ENCODE results near the gene FLYWCH2.

The FLYWCH2 gene

DNA sequence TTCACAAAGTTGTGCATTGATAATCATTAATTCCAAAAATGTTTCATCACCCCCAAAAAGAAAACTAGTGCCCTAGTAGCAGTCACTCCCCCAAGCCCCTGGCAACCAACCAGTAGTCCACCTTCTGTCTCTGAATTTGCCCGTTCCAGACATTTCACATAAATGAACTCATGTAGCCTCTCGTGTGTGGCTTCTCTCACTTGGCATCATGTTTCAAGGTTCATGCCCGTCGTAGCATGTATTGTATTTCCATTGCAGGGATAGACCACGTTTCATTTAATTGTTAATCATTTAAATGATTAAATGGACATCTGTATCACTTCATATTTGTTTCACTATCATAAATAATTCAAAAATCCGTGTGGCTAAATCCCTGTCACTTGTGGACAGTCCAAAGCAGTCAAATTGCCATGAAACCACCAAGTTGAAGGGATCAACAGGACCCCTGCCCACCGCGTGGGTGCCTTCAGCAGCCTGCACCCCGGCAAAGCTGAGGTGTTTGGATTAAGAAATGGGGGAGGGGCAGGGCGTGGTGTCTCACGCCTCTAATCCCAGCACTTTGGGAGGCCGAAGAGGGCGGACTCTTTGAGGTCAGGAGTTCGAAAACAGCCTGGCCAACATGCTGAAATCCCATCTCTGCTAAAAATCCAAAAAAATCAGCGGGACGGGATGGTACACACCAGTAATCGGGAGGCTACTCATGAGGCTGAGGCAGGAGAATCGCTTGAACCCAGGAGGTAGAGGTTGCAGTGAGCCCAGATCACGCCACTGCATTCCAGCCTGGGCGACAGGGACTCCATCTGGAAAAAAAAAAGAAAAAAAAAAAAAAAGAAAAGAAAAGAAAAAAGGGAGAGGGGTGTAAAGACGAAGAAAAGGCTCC is 8.7 kb upstream of the FLYWCH2 start:
- no peak overlapping the region for H3K4me3 ChIP-seq (ENCODE audit: low read length)
- no peak for DNase-seq (ENCODE audit: low read depth)
- TF ChIP-seq, protein P1, sequence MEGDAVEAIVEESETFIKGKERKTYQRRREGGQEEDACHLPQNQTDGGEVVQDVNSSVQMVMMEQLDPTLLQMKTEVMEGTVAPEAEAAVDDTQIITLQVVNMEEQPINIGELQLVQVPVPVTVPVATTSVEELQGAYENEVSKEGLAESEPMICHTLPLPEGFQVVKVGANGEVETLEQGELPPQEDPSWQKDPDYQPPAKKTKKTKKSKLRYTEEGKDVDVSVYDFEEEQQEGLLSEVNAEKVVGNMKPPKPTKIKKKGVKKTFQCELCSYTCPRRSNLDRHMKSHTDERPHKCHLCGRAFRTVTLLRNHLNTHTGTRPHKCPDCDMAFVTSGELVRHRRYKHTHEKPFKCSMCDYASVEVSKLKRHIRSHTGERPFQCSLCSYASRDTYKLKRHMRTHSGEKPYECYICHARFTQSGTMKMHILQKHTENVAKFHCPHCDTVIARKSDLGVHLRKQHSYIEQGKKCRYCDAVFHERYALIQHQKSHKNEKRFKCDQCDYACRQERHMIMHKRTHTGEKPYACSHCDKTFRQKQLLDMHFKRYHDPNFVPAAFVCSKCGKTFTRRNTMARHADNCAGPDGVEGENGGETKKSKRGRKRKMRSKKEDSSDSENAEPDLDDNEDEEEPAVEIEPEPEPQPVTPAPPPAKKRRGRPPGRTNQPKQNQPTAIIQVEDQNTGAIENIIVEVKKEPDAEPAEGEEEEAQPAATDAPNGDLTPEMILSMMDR (IDR thresholded peaks at IDR 0.05; ENCODE audit: insufficient read depth, low read depth, low read length, missing control alignments): no peak

DNA sequence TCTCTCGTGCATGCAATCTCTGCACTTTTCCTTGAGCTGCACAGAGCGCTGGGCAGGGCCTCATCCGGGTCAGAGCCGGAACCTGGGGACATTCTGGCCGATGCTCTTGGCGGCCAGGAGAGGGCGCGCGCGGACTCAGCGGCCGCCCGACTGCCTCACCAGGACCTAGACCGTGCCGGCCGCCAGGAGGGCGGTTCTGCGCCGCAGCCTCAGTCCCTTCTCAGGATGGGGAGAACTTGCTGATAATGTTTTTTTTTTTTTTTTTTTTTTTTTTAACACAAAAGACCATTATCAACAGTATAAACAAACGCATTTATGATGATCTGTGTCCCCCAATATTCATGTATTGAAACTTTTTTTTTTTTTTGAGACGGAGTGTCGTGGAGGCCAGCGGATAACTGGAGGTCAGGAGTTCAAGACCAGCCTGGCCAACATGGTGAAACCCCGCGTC is 8.1 kb upstream of the FLYWCH2 start:
- DNase-seq (ENCODE audit: low read depth): peak; percentile 78
- TF ChIP-seq, protein P1 (IDR thresholded peaks at IDR 0.05; ENCODE audit: insufficient read depth, low read depth, low read length, missing control alignments): peak; percentile 82
- H3K4me3 ChIP-seq (ENCODE audit: low read length): no peak overlapping the region

DNA sequence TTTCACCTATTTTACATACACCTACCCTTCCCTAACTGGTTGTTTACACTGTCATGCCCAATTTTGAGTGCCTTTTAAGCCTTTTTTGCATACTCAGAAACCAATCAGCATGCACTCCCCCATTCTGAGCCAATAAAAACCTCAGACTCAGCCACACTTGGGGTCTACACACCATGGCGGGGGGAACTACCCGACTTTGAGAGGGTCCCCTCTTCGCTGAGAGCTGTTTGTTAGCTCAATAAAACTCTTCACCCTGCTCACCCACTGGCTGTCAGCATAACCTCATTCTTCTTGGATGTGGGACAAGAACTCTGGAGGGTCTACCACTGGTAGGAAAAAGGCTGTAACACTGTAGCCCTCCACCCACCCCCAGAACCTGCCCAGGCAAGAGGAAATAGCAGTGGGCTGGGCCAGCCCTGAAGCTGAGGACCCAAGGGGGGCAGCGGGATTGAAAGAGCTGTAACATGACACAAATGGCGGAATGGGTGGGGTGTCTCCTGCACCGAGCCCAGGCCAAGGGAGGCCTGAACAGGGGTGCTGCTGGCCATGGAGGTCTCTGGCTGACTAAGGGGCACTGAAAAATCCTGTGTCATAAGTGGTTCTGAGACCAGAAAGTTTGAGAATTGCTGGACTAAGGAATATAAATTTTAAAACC is 3.0 kb upstream of the FLYWCH2 start:
- TF ChIP-seq, protein P1 (IDR thresholded peaks at IDR 0.05; ENCODE audit: insufficient read depth, low read depth, low read length, missing control alignments): no peak
- no peak overlapping the region for H3K4me3 ChIP-seq (ENCODE audit: low read length)
- DNase-seq (ENCODE audit: low read depth): no peak

DNA sequence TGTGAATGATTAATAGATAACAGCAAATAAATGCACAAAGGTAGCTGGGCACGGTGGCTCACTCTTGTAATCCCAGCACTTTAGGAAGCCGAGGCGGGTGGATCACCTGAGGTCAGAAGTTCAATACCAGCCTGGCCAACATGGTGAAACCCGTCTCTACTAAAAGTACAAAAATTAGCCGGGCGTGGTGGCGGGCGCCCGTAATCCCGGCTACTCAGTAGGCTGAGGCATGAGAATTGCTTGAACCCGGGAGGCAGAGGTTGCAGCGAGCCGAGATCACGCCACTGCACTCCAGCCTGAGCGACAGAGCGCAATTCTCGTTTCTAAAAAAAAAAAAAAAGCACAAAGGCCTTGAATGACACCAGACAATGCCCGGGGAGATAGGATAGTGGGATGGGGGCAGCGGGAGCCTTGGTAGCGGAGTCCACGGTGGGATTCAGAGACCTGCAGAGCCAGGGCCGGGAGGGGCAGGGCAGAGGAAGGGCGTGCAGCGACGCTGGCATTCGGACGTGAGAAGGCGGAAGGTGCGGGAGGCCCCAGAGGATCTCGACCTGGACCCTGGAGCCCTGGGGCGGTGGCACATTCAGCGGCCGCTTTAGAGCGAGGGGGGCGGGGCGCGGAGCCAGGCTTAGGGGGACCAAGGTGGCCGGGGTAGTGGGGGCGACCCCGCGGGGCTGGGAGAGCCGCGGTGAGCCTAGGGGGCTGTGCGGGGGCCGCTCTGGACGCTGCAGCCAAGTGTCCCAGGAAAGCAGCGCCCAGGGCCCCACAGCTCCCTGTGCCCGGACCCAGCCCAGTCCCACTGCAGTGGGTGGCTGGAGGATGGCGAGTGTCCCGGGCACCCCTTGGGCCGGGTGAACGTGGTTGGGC is 999 bp upstream of the FLYWCH2 start:
- peak overlapping the region; percentile 81 for H3K4me3 ChIP-seq (ENCODE audit: low read length)
- DNase-seq (ENCODE audit: low read depth): peak; percentile 27
- TF ChIP-seq, protein P1 (IDR thresholded peaks at IDR 0.05; ENCODE audit: insufficient read depth, low read depth, low read length, missing control alignments): no peak

DNA sequence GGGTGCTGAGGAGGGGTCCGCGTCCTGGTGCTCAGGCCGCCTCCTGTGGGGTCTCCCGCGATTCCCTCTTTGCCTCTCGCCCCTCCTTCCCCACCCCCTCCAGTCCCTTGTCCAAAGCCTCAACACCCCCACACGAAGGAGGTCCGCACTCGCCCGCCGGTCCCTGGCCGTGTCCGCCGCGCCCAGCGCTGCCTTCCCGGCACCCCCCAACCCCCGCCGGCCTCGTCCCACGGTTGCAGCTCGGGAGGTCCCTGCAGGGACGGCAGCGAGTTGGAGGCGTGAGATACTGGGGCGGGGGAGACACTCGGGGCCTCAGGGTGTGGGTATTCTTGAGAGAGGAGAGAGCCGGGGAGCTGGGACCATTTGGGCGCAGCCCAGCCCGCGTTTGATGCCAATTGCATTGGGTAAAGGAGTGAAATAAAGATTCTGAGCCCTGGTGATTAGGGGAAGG is 468 bp downstream of the FLYWCH2 start:
- no peak for DNase-seq (ENCODE audit: low read depth)
- TF ChIP-seq, protein P1 (IDR thresholded peaks at IDR 0.05; ENCODE audit: insufficient read depth, low read depth, low read length, missing control alignments): no peak
- H3K4me3 ChIP-seq (ENCODE audit: low read length): peak overlapping the region; percentile 81

DNA sequence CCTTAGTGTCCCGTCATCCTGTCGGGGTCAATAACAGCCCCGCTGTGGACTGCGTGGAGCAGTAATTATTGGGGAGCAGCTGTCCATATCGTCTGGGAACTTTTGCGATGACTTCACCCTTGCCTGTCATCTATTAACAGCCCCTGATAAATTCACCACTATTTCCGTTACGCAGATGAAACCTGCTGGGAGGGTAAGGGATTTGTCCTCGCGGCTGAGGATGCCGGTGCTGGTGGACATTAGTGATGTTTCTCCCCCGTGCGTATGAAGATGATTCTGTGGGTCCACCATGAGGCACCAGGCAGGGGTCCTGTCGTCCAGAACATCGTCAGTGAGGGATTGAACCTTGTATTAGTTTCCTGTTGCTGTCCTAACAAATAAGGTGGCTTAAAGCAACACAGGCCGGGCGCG is 1.0 kb downstream of the FLYWCH2 start:
- TF ChIP-seq, protein P1 (IDR thresholded peaks at IDR 0.05; ENCODE audit: insufficient read depth, low read depth, low read length, missing control alignments): no peak
- peak overlapping the region; percentile 81 for H3K4me3 ChIP-seq (ENCODE audit: low read length)
- DNase-seq (ENCODE audit: low read depth): no peak

Data from epithelial cell of esophagus (primary cell).